CD4-positive, alpha-beta T cell (primary cell): ENCODE results near the gene SDHA. TPM values are rescaled to one million over a fixed set of nuclear protein-coding genes. Genes with fewer than 3 reads are reported as not detected.
"Not testable (repeated sequence)": the region's sequence is repeated elsewhere in the genome, so short reads cannot be mapped to it uniquely, and the experiment has no call there.

Source experiments
- ATAC-seq: fragments of 200-7000 bp; cut with Tn5 transposase; one replicate; pipeline ENCODE4 v1.10.0; 2022; ENCODE audit warnings: mild to moderate bottlenecking; ENCODE audit not compliant: poor library complexity
- CTCF ChIA-PET: fragments of 350-600 bp; sonication (Branson Sonifier 250); formaldehyde crosslinking; loops from one replicate; lab custom pipeline; 2021; ENCODE audit warnings: antibody characterized with exemption, inconsistent platforms; lab: Charles Lee
- POLR2A ChIA-PET: fragments of 350-600 bp; sonication (Branson Sonifier 250); formaldehyde crosslinking; loops from one replicate; lab custom pipeline; 2021; ENCODE audit warnings: antibody characterized with exemption, inconsistent platforms; lab: Charles Lee
- DNase-seq, 14 experiments: peaks; one replicate each; pipeline ENCODE4 v3.0.0-alpha.2; 2013 to 2020; ENCODE audit warnings: mixed read lengths in 2 of 14
- H3K27ac ChIP-seq, 2 donors: one replicate each; pipeline versions ENCODE4 v1.5.1 to v1.7.0; 2013; ENCODE audit warnings: low read length in 2 of 2, low read depth in 1 of 2, mild to moderate bottlenecking in 1 of 2
- H3K27me3 ChIP-seq, 2 experiments: 1 replicate in 1 of 2; 2 replicates in 1 of 2; pipeline versions ENCODE4 v1.6.1 to v1.7.0; 2013; ENCODE audit warnings: low read length in 2 of 2, control low read depth in 1 of 2, mild to moderate bottlenecking in 1 of 2, moderate library complexity in 1 of 2; ENCODE audit not compliant: insufficient read depth in 2 of 2, control insufficient read depth in 1 of 2
- H3K36me3 ChIP-seq: one replicate; pipeline ENCODE4 v1.6.1; 2013; ENCODE audit warnings: low read length, control low read depth; ENCODE audit not compliant: insufficient read depth
- H3K4me1 ChIP-seq: one replicate; pipeline ENCODE4 v1.6.1; 2013; ENCODE audit warnings: low read length, control low read depth; ENCODE audit not compliant: insufficient read depth
- H3K4me3 ChIP-seq: one replicate; pipeline ENCODE4 v1.5.1; 2013; ENCODE audit warnings: mild to moderate bottlenecking, low read length, moderate library complexity
- H3K9me3 ChIP-seq, 2 experiments: 1 replicate in 1 of 2; 2 replicates in 1 of 2; pipeline versions ENCODE4 v1.6.1 to v1.7.0; 2013; ENCODE audit warnings: low read length in 2 of 2, mild to moderate bottlenecking in 2 of 2, control low read depth in 1 of 2, moderate library complexity in 1 of 2; ENCODE audit not compliant: control insufficient read depth in 1 of 2, insufficient read depth in 1 of 2
- H3K27ac Mint-ChIP-seq: one replicate; pipeline ENCODE4 v1.8.0; 2020; ENCODE audit warnings: mixed read lengths
- H3K27me3 Mint-ChIP-seq: one replicate; pipeline ENCODE4 v1.8.0; 2021; ENCODE audit warnings: mixed read lengths
- H3K36me3 Mint-ChIP-seq: one replicate; pipeline ENCODE4 v1.8.0; 2021; ENCODE audit warnings: low read depth, mixed read lengths
- H3K4me1 Mint-ChIP-seq: one replicate; pipeline ENCODE4 v1.8.0; 2021; ENCODE audit warnings: low read depth, mixed read lengths
- H3K4me3 Mint-ChIP-seq: one replicate; pipeline ENCODE4 v1.8.0; 2020; ENCODE audit warnings: mild to moderate bottlenecking, mixed read lengths
- H3K9me3 Mint-ChIP-seq: one replicate; pipeline ENCODE4 v1.8.0; 2020; ENCODE audit warnings: mixed read lengths
- CTCF ChIP-seq: fragments of 200-600 bp; IDR thresholded peaks from one replicate; pipeline ENCODE4 v1.8.0; 2022; ENCODE audit warnings: antibody characterized with exemption, mild to moderate bottlenecking
- intact Hi-C, 2 experiments: fragments of 100-400 bp; cut with DNase I in 1 of 2; cut with micrococcal nuclease in 1 of 2; formaldehyde crosslinking; loops; one replicate each; pipeline versions ENCODE4 v1.15.1 to v1.9.0; 2023 to 2025; cut with DNase I, micrococcal nuclease
- total RNA-seq, 174 experiments: library from RNA in 2 of 174; stranded (reverse) in 2 of 174; gene quantifications; one replicate each; pipeline ENCODE4 v1.2.3 and lab custom pipeline; 2021 to 2026

SDHA gene
- total RNA-seq, 2 experiments from 2014 or later: 244 to 245 TPM

GRCh38 chr5:302966-303365, 84.8 kb downstream of the SDHA start:
- Histone ChIP-seq H3K4me3 (no peak overlapping the region), H3K4me1 (peaks cover 8% of the 10 kb centered on the region), H3K36me3 (peaks cover 26% of the 10 kb centered on the region), H3K27ac (no peak overlapping the region), H3K27me3 (no peaks in the 10 kb centered on the region), H3K9me3 (no peaks in the 10 kb centered on the region)
- Mint-ChIP-seq H3K36me3 (peaks cover 27% of the 10 kb centered on the region), H3K27me3 (no peaks in the 10 kb centered on the region), H3K27ac (peak overlapping the region; percentile 12), H3K4me1 (peaks cover 18% of the 10 kb centered on the region), H3K9me3 (no peaks in the 10 kb centered on the region), H3K4me3 (no peak overlapping the region)
- ChIA-PET POLR2A (no interaction called here), CTCF (no interaction called here)
- intact Hi-C loops: no loop called here
- no peak for TF ChIP-seq CTCF
- DNase-seq (no peak), ATAC-seq (no peak)

- H3K4me1 ChIP-seq, H3K27me3 Mint-ChIP-seq, POLR2A ChIA-PET, ATAC-seq, H3K9me3 Mint-ChIP-seq, H3K9me3 ChIP-seq, H3K27ac Mint-ChIP-seq, intact Hi-C loops, H3K27me3 ChIP-seq, DNase-seq, H3K27ac ChIP-seq, CTCF ChIA-PET, H3K4me3 Mint-ChIP-seq, H3K4me3 ChIP-seq: not testable (repeated sequence)
- Mint-ChIP-seq H3K4me1 (peaks cover 18% of the 10 kb centered on the region), H3K36me3 (peaks cover 32% of the 10 kb centered on the region)
- H3K36me3 ChIP-seq: peaks cover 33% of the 10 kb centered on the region
Observed at GRCh38 chr5:303741-304140, 85.6 kb downstream of the SDHA start.

- ATAC-seq (no peak), DNase-seq (no peak)
- ChIA-PET POLR2A (no interaction called here), CTCF (no interaction called here)
- TF ChIP-seq CTCF: no peak
- Histone ChIP-seq H3K9me3 (no peaks in the 10 kb centered on the region), H3K4me1 (peaks cover 8% of the 10 kb centered on the region), H3K36me3 (peaks cover 40% of the 10 kb centered on the region), H3K27ac (no peak overlapping the region), H3K27me3 (no peaks in the 10 kb centered on the region), H3K4me3 (no peak overlapping the region)
- H3K9me3 Mint-ChIP-seq: no peaks in the 10 kb centered on the region
- H3K4me1 Mint-ChIP-seq: peaks cover 18% of the 10 kb centered on the region
- no peak overlapping the region for H3K4me3 Mint-ChIP-seq
- no peaks in the 10 kb centered on the region for H3K27me3 Mint-ChIP-seq
- peaks cover 39% of the 10 kb centered on the region for H3K36me3 Mint-ChIP-seq
- intact Hi-C loops: no loop called here
- no peak overlapping the region for H3K27ac Mint-ChIP-seq
Observed at GRCh38 chr5:305050-305449, 86.9 kb downstream of the SDHA start.

GRCh38 chr5:305459-305858, 87.3 kb downstream of the SDHA start:
- intact Hi-C loops: no loop called here
- TF ChIP-seq CTCF: no peak
- no peaks in the 10 kb centered on the region for H3K27me3 ChIP-seq
- H3K36me3 ChIP-seq: peaks cover 44% of the 10 kb centered on the region
- peaks cover 8% of the 10 kb centered on the region for H3K4me1 ChIP-seq
- no peak for ATAC-seq
- Mint-ChIP-seq H3K27ac (no peak overlapping the region), H3K4me1 (peaks cover 18% of the 10 kb centered on the region), H3K4me3 (no peak overlapping the region), H3K36me3 (peaks cover 39% of the 10 kb centered on the region), H3K9me3 (no peaks in the 10 kb centered on the region), H3K27me3 (no peaks in the 10 kb centered on the region)
- no peak overlapping the region for H3K27ac ChIP-seq
- DNase-seq: peak in 1 of 14 experiments; percentile 2
- ChIA-PET CTCF (no interaction called here), POLR2A (no interaction called here)
- no peaks in the 10 kb centered on the region for H3K9me3 ChIP-seq
- H3K4me3 ChIP-seq: no peak overlapping the region
